ENCODE results near the gene KSR1.

- TF ChIP-seq EZH2 (IDR thresholded peaks at IDR 0.05; ENCODE audit: insufficient read depth, poor library complexity, severe bottlenecking): no peak
- TF ChIP-seq EZH2phosphoT487 (IDR thresholded peaks at IDR 0.05; ENCODE audit: insufficient read depth, low read depth): no peak
These were observed 201.4 kb downstream of the KSR1 start for GRCh38 chr17:27657620-27658019.

All from GM23248 (cell line).